HFF-Myc (cell line): ENCODE measurements around the gene CDK9.

Source experiments
- DNase-seq: peaks from one replicate; pipeline ENCODE4 v3.0.0-alpha.2; 2011; ENCODE audit warnings: low read depth; ENCODE audit errors: extremely low read depth
- H3K4me3 ChIP-seq: replicated peaks from 2 replicates; pipeline ENCODE4 v1.5.1; 2011; ENCODE audit warnings: low read depth, mild to moderate bottlenecking, control low read depth, low read length
- CTCF ChIP-seq: IDR thresholded peaks from 2 replicates; pipeline ENCODE4 v1.5.1; 2012; ENCODE audit warnings: mild to moderate bottlenecking, low read depth, low read length, control low read depth; ENCODE audit errors: missing control alignments

CDK9 gene

GRCh38 chr9:127781806-127782205 lies 4.0 kb upstream of the CDK9 start:
- DNase-seq = no peak
- TF ChIP-seq CTCF = no peak
- H3K4me3 ChIP-seq = no peak overlapping the region

GRCh38 chr9:127783111-127784008 lies 2.5 kb upstream of the CDK9 start:
- no peak overlapping the region for H3K4me3 ChIP-seq
- TF ChIP-seq CTCF = no peak
- DNase-seq = no peak

- peak overlapping the region; percentile 86 for H3K4me3 ChIP-seq
- no peak for DNase-seq
- TF ChIP-seq CTCF = peak; percentile 74
Measured at GRCh38 chr9:127785023-127785932, 556 bp upstream of the CDK9 start.

GRCh38 chr9:127786773-127787104 lies 905 bp downstream of the CDK9 start:
- DNase-seq = no peak
- TF ChIP-seq CTCF = peak; percentile 40
- peak overlapping the region; percentile 86 for H3K4me3 ChIP-seq

- no peak for TF ChIP-seq CTCF
- no peak overlapping the region for H3K4me3 ChIP-seq
- no peak for DNase-seq
Measured at GRCh38 chr9:127788337-127789011, 2.6 kb downstream of the CDK9 start.

- H3K4me3 ChIP-seq = no peak overlapping the region
- no peak for DNase-seq
Measured at GRCh38 chr9:127789179-127789578, 3.3 kb downstream of the CDK9 start.

More at GRCh38 chr9:127789179-127789578, 3.3 kb downstream of the CDK9 start:
- no peak for TF ChIP-seq CTCF
